Endothelial cell of umbilical vein (primary cell): ENCODE data around the gene SLC7A6OS. TPM values are rescaled to one million over a fixed set of nuclear protein-coding genes. Genes with fewer than 3 reads are reported as not detected.

Experiments used
- BruUV-seq: library from RNA; stranded (reverse); fragments of 400-500 nt; replicated peaks from 2 replicates; lab custom pipeline; 2021; lab: Mats Ljungman, UMichigan
- CTCF ChIA-PET: fragments of 300-600, 350-600 bp; sonication (Branson Sonifier 250); formaldehyde crosslinking; loops from one replicate; lab custom pipeline; 2021; ENCODE audit warnings: antibody characterized with exemption, inconsistent platforms; lab: Charles Lee
- POLR2A ChIA-PET: fragments of 300-600, 350-600 bp; sonication (Branson Sonifier 250); formaldehyde crosslinking; loops from one replicate; lab custom pipeline; 2021; ENCODE audit warnings: antibody characterized with exemption, inconsistent platforms; lab: Charles Lee
- DNase-seq: peaks from one replicate; pipeline ENCODE4 v3.0.0-alpha.2; 2011; ENCODE audit warnings: low read depth, low spot score
- FAIRE-seq: peaks from 2 replicates; lab custom pipeline; 2011; peaks lifted over from hg19 to GRCh38; lab: Jason Lieb, UNC
- H2AFZ ChIP-seq: 2 replicates; pipeline ENCODE4 v1.6.0; 2012; ENCODE audit warnings: low read depth, low read length, control low read depth, inconsistent platforms
- H3K27ac ChIP-seq: 2 replicates; pipeline ENCODE4 v1.5.1; 2011; ENCODE audit warnings: low read depth, mild to moderate bottlenecking, control low read depth, low read length, moderate library complexity; ENCODE audit not compliant: insufficient read depth
- H3K27me3 ChIP-seq, 2 experiments: 2 replicates each; pipeline versions ENCODE4 v1.6.0 to v1.6.1; 2011; ENCODE audit warnings: low read length in 2 of 2, mixed read lengths in 1 of 2; ENCODE audit not compliant: control insufficient read depth in 2 of 2, insufficient read depth in 2 of 2
- H3K36me3 ChIP-seq, 2 experiments: 2 replicates in 1 of 2; 3 replicates in 1 of 2; pipeline ENCODE4 v1.5.1; 2011; ENCODE audit warnings: low read length in 2 of 2, mild to moderate bottlenecking in 1 of 2, moderate library complexity in 1 of 2; ENCODE audit not compliant: control insufficient read depth in 2 of 2, insufficient read depth in 2 of 2; ENCODE audit errors: extremely low read depth in 1 of 2
- H3K4me1 ChIP-seq: 3 replicates; pipeline ENCODE4 v1.5.1; 2011; ENCODE audit warnings: mild to moderate bottlenecking, low read length; ENCODE audit not compliant: control insufficient read depth, insufficient read depth; ENCODE audit errors: extremely low read depth
- H3K4me2 ChIP-seq: 2 replicates; pipeline ENCODE4 v1.6.1; 2011; ENCODE audit warnings: low read length, control low read depth, mixed read lengths; ENCODE audit not compliant: insufficient read depth
- H3K4me3 ChIP-seq, 3 experiments: fragments of 200-600 bp in 1 of 3; sonication (generic), shearing (Covaris generic) in 1 of 3; replicated peaks in 1 of 3; 2 replicates each; pipeline ENCODE4 v1.5.1; 2011 to 2016; ENCODE audit warnings: control low read depth in 3 of 3, low read length in 3 of 3, mild to moderate bottlenecking in 2 of 3, inconsistent platforms in 1 of 3, low read depth in 1 of 3, moderate library complexity in 1 of 3; ENCODE audit not compliant: insufficient read depth in 1 of 3
- H3K79me2 ChIP-seq: 2 replicates; pipeline ENCODE4 v1.6.0; 2012; ENCODE audit warnings: low read length, inconsistent platforms; ENCODE audit not compliant: control insufficient read depth, insufficient read depth
- H3K9ac ChIP-seq: replicated peaks from 2 replicates; pipeline ENCODE3; 2011; ENCODE audit warnings: low read length, control low read depth; ENCODE audit not compliant: insufficient read depth; ENCODE audit errors: extremely low read depth
- H3K9me1 ChIP-seq: replicated peaks from 3 replicates; pipeline ENCODE4 v1.6.0; 2011; ENCODE audit warnings: mild to moderate bottlenecking, low read length; ENCODE audit not compliant: control insufficient read depth, insufficient read depth; ENCODE audit errors: extremely low read depth
- H3K9me3 ChIP-seq: replicated peaks from 2 replicates; pipeline ENCODE4 v1.5.1; 2012; ENCODE audit warnings: low read length, inconsistent platforms; ENCODE audit not compliant: control insufficient read depth, insufficient read depth
- H4K20me1 ChIP-seq: replicated peaks from 2 replicates; pipeline ENCODE3; 2011; ENCODE audit warnings: mild to moderate bottlenecking, low read length; ENCODE audit not compliant: control insufficient read depth, insufficient read depth; ENCODE audit errors: extremely low read depth
- EZH2 ChIP-seq: IDR thresholded peaks from 2 replicates; pipeline ENCODE4 v1.6.1; 2012; ENCODE audit warnings: borderline replicate concordance, low read depth, mild to moderate bottlenecking, moderate library complexity, low read length, inconsistent platforms; ENCODE audit not compliant: severe bottlenecking
- FOS ChIP-seq: IDR thresholded peaks from 2 replicates; pipeline ENCODE4 v1.6.1; 2011; ENCODE audit warnings: mild to moderate bottlenecking, low read length, moderate library complexity, borderline replicate concordance; ENCODE audit not compliant: insufficient read depth
- GATA2 ChIP-seq: IDR thresholded peaks from 2 replicates; pipeline ENCODE4 v1.7.0; 2011; ENCODE audit warnings: low read depth, mild to moderate bottlenecking, moderate library complexity, mixed read lengths, low read length; ENCODE audit not compliant: insufficient read length, insufficient read depth
- JUN ChIP-seq: IDR thresholded peaks from 2 replicates; pipeline ENCODE4 v1.6.1; 2011; ENCODE audit warnings: borderline replicate concordance, low read depth; ENCODE audit not compliant: insufficient read length, insufficient read depth
- MYC ChIP-seq: IDR thresholded peaks from one replicate; pipeline ENCODE4 v1.6.1; 2011; ENCODE audit warnings: mild to moderate bottlenecking, low read depth, low read length
- POLR2A ChIP-seq: IDR thresholded peaks from 2 replicates; pipeline ENCODE4 v1.6.1; 2012; ENCODE audit warnings: low read depth, mild to moderate bottlenecking, control low read depth, low read length
- POLR2AphosphoS5 ChIP-seq: IDR thresholded peaks from 2 replicates; pipeline ENCODE4 v1.6.1; 2012; ENCODE audit warnings: low read depth, mild to moderate bottlenecking, control low read depth, low read length, moderate library complexity; ENCODE audit not compliant: insufficient read depth
- dilution Hi-C: fragments of 300-500 bp; cut with MboI; formaldehyde crosslinking; loops from one replicate; pipeline ENCODE4 v1.15.0; 2019; ENCODE audit warnings: low sequenced_read_pairs; ENCODE audit not compliant: extremely low pct_ligation_motif_present
- intact Hi-C: fragments of 100-400 bp; cut with micrococcal nuclease; formaldehyde crosslinking; loops from one replicate; pipeline ENCODE4 v1.10.0; 2022
- polyA plus RNA-seq, 4 experiments: library from polyadenylated mRNA; depleted of rRNA in 3 of 4; stranded (reverse) in 3 of 4; unstranded in 1 of 4; fragments of >200 nt; gene quantifications; 2 replicates each; pipeline versions ENCODE4 v1.2.1 to v1.2.3, GENCODE V29; 2011 to 2012; ENCODE audit warnings: missing spikeins in 1 of 4
- total RNA-seq: library from RNA; stranded (reverse); gene quantifications from 2 replicates; pipeline ENCODE4 v1.2.3, GENCODE V29; 2021
- TF ChIP-seq, protein P1 (sequence below), 2 donors: IDR thresholded peaks; 1 replicate in 1 of 2; 2 replicates in 1 of 2; pipeline ENCODE4 v1.5.1; 2011; ENCODE audit warnings: low read length in 2 of 2, mild to moderate bottlenecking in 2 of 2, moderate library complexity in 2 of 2, control low read depth in 1 of 2, inconsistent platforms in 1 of 2, low read depth in 1 of 2; ENCODE audit not compliant: insufficient read depth in 1 of 2; ENCODE audit errors: extremely low read depth in 1 of 2
- TF ChIP-seq, protein P2 (sequence below): IDR thresholded peaks from 2 replicates; pipeline ENCODE4 v1.6.1; 2011; ENCODE audit not compliant: insufficient read depth, insufficient read length

The SLC7A6OS gene
- total and polyA plus RNA-seq, 2 donors (not counting 3 experiments of a cell fraction or from before 2014, with no cell fraction given), result 8.3 to 22.9 TPM

DNA sequence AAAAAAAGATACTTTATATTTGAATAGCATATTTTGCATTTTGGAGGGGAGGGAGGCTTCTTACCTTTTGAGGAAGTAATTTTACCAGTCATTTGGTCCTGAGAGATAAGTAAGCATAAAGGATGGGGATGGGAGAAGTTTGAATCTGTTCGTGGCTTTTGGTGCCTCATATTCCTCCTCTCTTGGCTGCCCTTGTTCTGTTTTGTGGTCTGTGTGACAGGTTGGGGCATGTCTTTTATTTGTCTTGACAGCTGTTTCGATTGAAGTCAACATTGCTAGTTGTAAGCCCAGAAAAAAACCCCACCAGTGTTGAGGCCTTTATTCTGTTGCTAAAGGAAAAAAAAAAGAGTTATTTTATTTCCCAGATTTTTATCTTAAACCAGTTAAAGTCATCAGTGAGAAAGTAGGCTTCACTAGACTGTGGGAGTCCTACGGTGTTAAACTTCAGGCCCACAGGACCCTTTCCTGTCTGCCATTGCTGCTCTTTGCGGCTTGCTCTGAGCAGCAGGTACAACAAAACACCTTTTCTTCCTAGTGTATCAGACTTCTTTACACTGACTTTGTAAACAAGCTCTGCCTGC is 35.0 kb downstream of the SLC7A6OS start:
- ChIA-PET POLR2A (no interaction called here), CTCF (interaction anchor here (1.2 to 2.1 kb wide), 3 partner anchors 12 to 53 kb away, joined by 3 to 4 read pairs (median 3); no protein-coding TSS in a partner anchor)
- Histone ChIP-seq H3K27ac (no peak overlapping the region), H3K79me2 (peaks cover 59% of the 10 kb centered on the region), H4K20me1 (no peaks in the 10 kb centered on the region), H3K9me1 (no peaks in the 10 kb centered on the region), H3K4me1 (no peaks in the 10 kb centered on the region), H3K36me3 (peaks cover 0 to 26% of the 10 kb centered on the region in 2 experiments), H3K4me2 (no peak overlapping the region), H2AFZ (no peak overlapping the region), H3K9ac (no peak overlapping the region), H3K9me3 (no peaks in the 10 kb centered on the region), H3K4me3 (no peak overlapping the region), H3K27me3 (no peaks in the 10 kb centered on the region)
- TF ChIP-seq POLR2A, result no peak
- TF ChIP-seq POLR2AphosphoS5, result no peak
- TF ChIP-seq FOS, result no peak
- TF ChIP-seq JUN, result no peak
- TF ChIP-seq, protein P1, sequence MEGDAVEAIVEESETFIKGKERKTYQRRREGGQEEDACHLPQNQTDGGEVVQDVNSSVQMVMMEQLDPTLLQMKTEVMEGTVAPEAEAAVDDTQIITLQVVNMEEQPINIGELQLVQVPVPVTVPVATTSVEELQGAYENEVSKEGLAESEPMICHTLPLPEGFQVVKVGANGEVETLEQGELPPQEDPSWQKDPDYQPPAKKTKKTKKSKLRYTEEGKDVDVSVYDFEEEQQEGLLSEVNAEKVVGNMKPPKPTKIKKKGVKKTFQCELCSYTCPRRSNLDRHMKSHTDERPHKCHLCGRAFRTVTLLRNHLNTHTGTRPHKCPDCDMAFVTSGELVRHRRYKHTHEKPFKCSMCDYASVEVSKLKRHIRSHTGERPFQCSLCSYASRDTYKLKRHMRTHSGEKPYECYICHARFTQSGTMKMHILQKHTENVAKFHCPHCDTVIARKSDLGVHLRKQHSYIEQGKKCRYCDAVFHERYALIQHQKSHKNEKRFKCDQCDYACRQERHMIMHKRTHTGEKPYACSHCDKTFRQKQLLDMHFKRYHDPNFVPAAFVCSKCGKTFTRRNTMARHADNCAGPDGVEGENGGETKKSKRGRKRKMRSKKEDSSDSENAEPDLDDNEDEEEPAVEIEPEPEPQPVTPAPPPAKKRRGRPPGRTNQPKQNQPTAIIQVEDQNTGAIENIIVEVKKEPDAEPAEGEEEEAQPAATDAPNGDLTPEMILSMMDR (IDR thresholded peaks at IDR 0.05; ENCODE audit: extremely low read depth in 1 of 2, insufficient read depth in 1 of 2, low read depth in 1 of 2, low read length in 2 of 2), result no peak
- no peak for TF ChIP-seq EZH2
- TF ChIP-seq, protein P2, sequence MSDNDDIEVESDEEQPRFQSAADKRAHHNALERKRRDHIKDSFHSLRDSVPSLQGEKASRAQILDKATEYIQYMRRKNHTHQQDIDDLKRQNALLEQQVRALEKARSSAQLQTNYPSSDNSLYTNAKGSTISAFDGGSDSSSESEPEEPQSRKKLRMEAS, result no peak
- TF ChIP-seq MYC, result no peak
- no peak for TF ChIP-seq GATA2
- intact Hi-C loops (no loop called here), dilution Hi-C loops (no loop called here)
- DNase-seq (no peak), FAIRE-seq (no peak)
- TSS peak; percentile 2 for BruUV-seq
